Heart left ventricle (tissue), 16 donors: ENCODE results near the gene SRGAP1. TPM values are rescaled to one million over a fixed set of nuclear protein-coding genes. Genes with fewer than 3 reads are reported as not detected.

Experiments used
- ATAC-seq, 4 donors: fragments of 200-7000 bp; cut with Tn5 transposase; one replicate each; pipeline ENCODE4 v1.9.1; 2020 to 2022; ENCODE audit warnings: moderate library complexity in 4 of 4, mild to moderate bottlenecking in 3 of 4, moderate number of reproducible peaks in 1 of 4
- DNase-seq, 5 donors: peaks; one replicate each; pipeline ENCODE4 v3.0.0-alpha.2; 2020
- H3K27ac ChIP-seq, 12 donors: fragments of 200-600 bp; sonication (generic) in 4 of 12; one replicate each; pipeline versions ENCODE4 v1.5.0 to v1.8.0; 2016 to 2022; ENCODE audit warnings: mild to moderate bottlenecking in 2 of 12
- H3K27me3 ChIP-seq, 9 donors: fragments of 200-600 bp; sonication (generic) in 2 of 9; one replicate each; pipeline versions ENCODE4 v1.5.1 to v1.8.0; 2016 to 2022; ENCODE audit warnings: mild to moderate bottlenecking in 3 of 9
- H3K36me3 ChIP-seq, 9 donors: fragments of 200-600 bp; sonication (generic) in 2 of 9; one replicate each; pipeline versions ENCODE4 v1.5.0 to v1.8.0; 2018 to 2022; ENCODE audit warnings: mild to moderate bottlenecking in 2 of 9
- H3K4me1 ChIP-seq, 12 donors: fragments of 200-600 bp; sonication (generic) in 4 of 12; one replicate each; pipeline versions ENCODE4 v1.5.0 to v1.8.0; 2016 to 2022; ENCODE audit warnings: mild to moderate bottlenecking in 3 of 12
- H3K4me3 ChIP-seq, 12 donors: fragments of 200-600 bp; sonication (generic) in 4 of 12; one replicate each; pipeline versions ENCODE4 v1.5.0 to v1.8.0; 2017 to 2022; ENCODE audit warnings: mild to moderate bottlenecking in 9 of 12, moderate library complexity in 4 of 12
- H3K9me3 ChIP-seq, 12 donors: fragments of 200-600 bp; sonication (generic) in 4 of 12; one replicate each; pipeline versions ENCODE4 v1.5.0 to v1.8.0; 2016 to 2022; ENCODE audit warnings: mild to moderate bottlenecking in 1 of 12
- CTCF ChIP-seq, 12 donors: fragments of 200-600 bp; sonication (generic) in 4 of 12; IDR thresholded peaks; one replicate each; pipeline versions ENCODE4 v1.5.0 to v1.8.0; 2018 to 2022; ENCODE audit warnings: antibody characterized with exemption in 12 of 12, mild to moderate bottlenecking in 5 of 12
- POLR2A ChIP-seq, 2 donors: fragments of 450-650 bp; IDR thresholded peaks; one replicate each; pipeline ENCODE4 v1.6.1; 2017; ENCODE audit warnings: antibody characterized with exemption in 2 of 2, mild to moderate bottlenecking in 2 of 2, moderate library complexity in 2 of 2
- WGBS, 4 donors: extraction: QIAGEN DNeasy Blood & Tissue Kit in 2 of 4; methylation state at CpG; one replicate each; pipeline versions ENCODE4 v1.1.5 to v1.1.7; 2013 to 2018; 5-methylcytosine and 5-hydroxymethylcytosine counted together
- intact Hi-C, 10 donors: fragments of 100-400 bp; cut with DNase I; formaldehyde crosslinking; loops; one replicate each; pipeline versions ENCODE4 v1.11.1 to v1.14.2; 2022
- polyA plus RNA-seq, 2 donors: library from polyadenylated mRNA; stranded (reverse); fragments of 200-250 nt; gene quantifications; one replicate each; pipeline ENCODE4 v1.2.3, GENCODE V29; 2013
- total RNA-seq, 9 donors: library from RNA; depleted of rRNA in 2 of 9; stranded (reverse); fragments of >200 nt in 2 of 9; fragmentation: NEBNext Ultra II Directional in 3 of 9; extraction: Animal tissue kit (Norgen Biotek cat#: 25700) in 3 of 9; gene quantifications; one replicate each; pipeline versions ENCODE4 v1.1.0 to v1.2.4, GENCODE V29; 2016 to 2023
- donor health status: ischemic (EF 13 %, LVEDD 7.1; RV severe dilation, severe dysfunction).
- donor health status: healthy with polysubstance abuse.
- donor health status: DM: no; HTN: yes; CAD: no.
- donor health status: DM: no; HTN: no; CAD: no.
- donor health status: ischemic (EF 25% LVEDD 6.9; RV normal size, moderate dysfunction).
- donor health status: ischemic (EF 25% LVEDD 5.7; RV mildly dilated, moderate dysfunction).
- donor health status: healthy.
- donor health status: DM: yes; HTN: yes; CAD: no.
- donor health status: ischemic (EF 35%, LVEDD 5.7; RV mildly dilated, moderate dysfunction).
- donor health status: nonischemic (EF 11% LVEDD 7.7; RV severe dilation, severe dysfunction).
- donor health status: DM: yes; HTN: yes; CAD: no.
- donor health status: PGD.
- donor health status: ischemic (EF 29% LVEDD 5.4; RV normal size, mild dysfunction).
- donor health status: nonischemic (EF 23%, LVEDD 6.1; RV moderate dilation, normal function).

Gene SRGAP1
- total and polyA plus RNA-seq, 11 donors, result 1.3 to 10.6 (median 4.5) TPM

GRCh38 chr12:63941166-63941800 is 96.8 kb downstream of the SRGAP1 start:
- no peak for DNase-seq
- TF ChIP-seq CTCF (IDR thresholded peaks at IDR 0.05) (no peak), POLR2A (IDR thresholded peaks at IDR 0.05) (no peak)
- no peaks in the 10 kb centered on the region for H3K36me3 ChIP-seq
- H3K27me3 ChIP-seq, result no peaks in the 10 kb centered on the region
- WGBS, 4 donors, result 81 to 89% (median 87%) methylated on average over 3 of the region's 3 CpGs
- H3K9me3 ChIP-seq, result peaks cover 0 to 4% (median 0%) of the 10 kb centered on the region in 12 donors
- no peak overlapping the region for H3K4me3 ChIP-seq
- intact Hi-C loops, result loop anchor here in 2 of 10 donors (10.0 kb wide), 1 partner anchor 96 kb away; the partner anchor contains the start of gene SRGAP1 (in 2 of the 2)
- peak overlapping the region in 1 of 12 donors; percentile 32 for H3K27ac ChIP-seq
- no peak for ATAC-seq
- H3K4me1 ChIP-seq, result peaks cover 0 to 59% (median 21%) of the 10 kb centered on the region in 12 donors

- Histone ChIP-seq H3K27me3 (no peaks in the 10 kb centered on the region), H3K4me3 (no peak overlapping the region), H3K9me3 (peaks cover 0 to 4% (median 0%) of the 10 kb centered on the region in 12 donors), H3K27ac (peak overlapping the region in 1 of 12 donors; percentile 56), H3K36me3 (no peaks in the 10 kb centered on the region), H3K4me1 (peaks cover 0 to 59% (median 21%) of the 10 kb centered on the region in 12 donors)
- DNase-seq (no peak), ATAC-seq (no peak)
- intact Hi-C loops, result loop anchor here in 2 of 10 donors (10.0 kb wide), 1 partner anchor 97 kb away; the partner anchor contains the start of gene SRGAP1 (in 2 of the 2)
- TF ChIP-seq CTCF (IDR thresholded peaks at IDR 0.05), result no peak
- TF ChIP-seq POLR2A (IDR thresholded peaks at IDR 0.05), result no peak
Measured at GRCh38 chr12:63941879-63942278, 97.4 kb downstream of the SRGAP1 start.

GRCh38 chr12:63942464-63943241 is 98.2 kb downstream of the SRGAP1 start:
- H3K27ac ChIP-seq, result peak overlapping the region in 4 of 12 donors; percentile 5 to 56 (median 18)
- peak in 1 of 4 donors; percentile 31 for ATAC-seq
- WGBS, 4 donors, result 86 to 91% (median 88%) methylated on average over 9 of the region's 9 CpGs
- no peak for DNase-seq
- intact Hi-C loops, result loop anchor here in 2 of 10 donors (10.0 kb wide), 1 partner anchor 98 kb away; the partner anchor contains the start of gene SRGAP1 (in 2 of the 2)
- peaks cover 0 to 58% (median 20%) of the 10 kb centered on the region in 12 donors for H3K4me1 ChIP-seq
- H3K4me3 ChIP-seq, result no peak overlapping the region
- H3K27me3 ChIP-seq, result no peaks in the 10 kb centered on the region
- H3K9me3 ChIP-seq, result peaks cover 0 to 4% (median 0%) of the 10 kb centered on the region in 12 donors
- no peak for TF ChIP-seq CTCF (IDR thresholded peaks at IDR 0.05)
- no peak for TF ChIP-seq POLR2A (IDR thresholded peaks at IDR 0.05)
- H3K36me3 ChIP-seq, result no peaks in the 10 kb centered on the region
